Measurements from ENCODE around the gene SNX32. TPM values are rescaled to one million over a fixed set of nuclear protein-coding genes. Genes with fewer than 3 reads are reported as not detected.

Gene SNX32
- total and polyA plus RNA-seq, 9 of the 15 experiments (the other 6 are each of a cell fraction or from before 2014, with no cell fraction given): 0.03 TPM; not detected in 7

DNA sequence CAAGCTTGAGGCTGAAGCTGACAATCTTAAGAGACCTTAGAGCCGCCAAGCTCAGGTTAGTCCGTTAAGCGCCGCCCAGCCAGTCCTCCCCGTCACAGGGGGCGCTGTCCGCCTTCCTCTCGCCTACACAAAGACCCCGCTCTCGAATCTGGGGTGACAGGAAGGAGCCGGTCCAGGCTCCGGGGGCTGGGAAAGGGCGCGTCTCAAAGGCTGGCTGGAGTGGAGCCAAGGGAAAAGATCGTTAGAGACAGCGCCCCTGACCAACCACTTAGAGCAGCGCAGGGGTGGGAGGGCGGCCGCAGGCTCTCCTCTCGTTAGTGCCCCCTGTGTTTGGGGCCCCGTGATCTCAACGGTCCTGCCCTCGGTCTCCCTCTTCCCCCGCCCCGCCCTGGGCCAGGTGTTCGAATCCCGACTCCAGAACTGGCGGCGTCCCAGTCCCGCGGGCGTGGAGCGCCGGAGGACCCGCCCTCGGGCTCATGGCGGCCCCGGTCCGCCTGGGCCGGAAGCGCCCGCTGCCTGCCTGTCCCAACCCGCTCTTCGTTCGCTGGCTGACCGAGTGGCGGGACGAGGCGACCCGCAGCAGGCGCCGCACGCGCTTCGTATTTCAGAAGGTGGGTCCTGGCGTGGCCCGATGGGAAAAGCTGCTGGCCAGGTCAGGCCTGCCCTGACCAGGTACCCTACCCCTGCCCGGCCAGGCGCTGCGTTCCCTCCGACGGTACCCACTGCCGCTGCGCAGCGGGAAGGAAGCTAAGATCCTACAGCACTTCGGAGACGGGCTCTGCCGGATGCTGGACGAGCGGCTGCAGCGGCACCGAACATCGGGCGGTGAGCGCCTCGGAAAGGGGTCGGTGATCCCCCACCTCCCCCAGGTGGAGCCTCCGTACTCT lies 26.8 kb downstream of the SNX32 start, which contains the start of gene MUS81 (continued):
- TF ChIP-seq, protein P1, sequence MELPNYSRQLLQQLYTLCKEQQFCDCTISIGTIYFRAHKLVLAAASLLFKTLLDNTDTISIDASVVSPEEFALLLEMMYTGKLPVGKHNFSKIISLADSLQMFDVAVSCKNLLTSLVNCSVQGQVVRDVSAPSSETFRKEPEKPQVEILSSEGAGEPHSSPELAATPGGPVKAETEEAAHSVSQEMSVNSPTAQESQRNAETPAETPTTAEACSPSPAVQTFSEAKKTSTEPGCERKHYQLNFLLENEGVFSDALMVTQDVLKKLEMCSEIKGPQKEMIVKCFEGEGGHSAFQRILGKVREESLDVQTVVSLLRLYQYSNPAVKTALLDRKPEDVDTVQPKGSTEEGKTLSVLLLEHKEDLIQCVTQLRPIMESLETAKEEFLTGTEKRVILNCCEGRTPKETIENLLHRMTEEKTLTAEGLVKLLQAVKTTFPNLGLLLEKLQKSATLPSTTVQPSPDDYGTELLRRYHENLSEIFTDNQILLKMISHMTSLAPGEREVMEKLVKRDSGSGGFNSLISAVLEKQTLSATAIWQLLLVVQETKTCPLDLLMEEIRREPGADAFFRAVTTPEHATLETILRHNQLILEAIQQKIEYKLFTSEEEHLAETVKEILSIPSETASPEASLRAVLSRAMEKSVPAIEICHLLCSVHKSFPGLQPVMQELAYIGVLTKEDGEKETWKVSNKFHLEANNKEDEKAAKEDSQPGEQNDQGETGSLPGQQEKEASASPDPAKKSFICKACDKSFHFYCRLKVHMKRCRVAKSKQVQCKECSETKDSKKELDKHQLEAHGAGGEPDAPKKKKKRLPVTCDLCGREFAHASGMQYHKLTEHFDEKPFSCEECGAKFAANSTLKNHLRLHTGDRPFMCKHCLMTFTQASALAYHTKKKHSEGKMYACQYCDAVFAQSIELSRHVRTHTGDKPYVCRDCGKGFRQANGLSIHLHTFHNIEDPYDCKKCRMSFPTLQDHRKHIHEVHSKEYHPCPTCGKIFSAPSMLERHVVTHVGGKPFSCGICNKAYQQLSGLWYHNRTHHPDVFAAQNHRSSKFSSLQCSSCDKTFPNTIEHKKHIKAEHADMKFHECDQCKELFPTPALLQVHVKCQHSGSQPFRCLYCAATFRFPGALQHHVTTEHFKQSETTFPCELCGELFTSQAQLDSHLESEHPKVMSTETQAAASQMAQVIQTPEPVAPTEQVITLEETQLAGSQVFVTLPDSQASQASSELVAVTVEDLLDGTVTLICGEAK (IDR thresholded peaks at IDR 0.05): peak; percentile 78
- TF ChIP-seq, protein P1 (CRISPR knock-in tag; IDR thresholded peaks at IDR 0.05): no peak
- TF ChIP-seq, protein P2, sequence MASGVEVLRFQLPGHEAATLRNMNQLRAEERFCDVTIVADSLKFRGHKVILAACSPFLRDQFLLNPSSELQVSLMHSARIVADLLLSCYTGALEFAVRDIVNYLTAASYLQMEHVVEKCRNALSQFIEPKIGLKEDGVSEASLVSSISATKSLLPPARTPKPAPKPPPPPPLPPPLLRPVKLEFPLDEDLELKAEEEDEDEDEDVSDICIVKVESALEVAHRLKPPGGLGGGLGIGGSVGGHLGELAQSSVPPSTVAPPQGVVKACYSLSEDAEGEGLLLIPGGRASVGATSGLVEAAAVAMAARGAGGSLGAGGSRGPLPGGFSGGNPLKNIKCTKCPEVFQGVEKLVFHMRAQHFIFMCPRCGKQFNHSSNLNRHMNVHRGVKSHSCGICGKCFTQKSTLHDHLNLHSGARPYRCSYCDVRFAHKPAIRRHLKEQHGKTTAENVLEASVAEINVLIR (CRISPR knock-in tag; IDR thresholded peaks at IDR 0.05): no peak
- TF ChIP-seq HDAC1 (IDR thresholded peaks at IDR 0.05) (peak in 1 of 2 experiments; percentile 39; a peak in 1 of 4 replicates), FOXM1 (IDR thresholded peaks at IDR 0.05; ENCODE audit: low read depth) (peak; percentile 56), FOXM1 (CRISPR knock-in tag; IDR thresholded peaks at IDR 0.05; ENCODE audit: low read depth) (peak; percentile 46; the same call in 1 of the 2 replicates), ELF2 (CRISPR knock-in tag; IDR thresholded peaks at IDR 0.05) (peak; percentile 77; the same call in 1 of the 2 replicates), ZNF695 (CRISPR knock-in tag; IDR thresholded peaks at IDR 0.05) (no peak), JUND (IDR thresholded peaks at IDR 0.05; ENCODE audit: borderline replicate concordance, low read depth, low read length) (peak; percentile 56; the same call in 1 of the 2 replicates), JUND (tag; IDR thresholded peaks at IDR 0.05; ENCODE audit: borderline replicate concordance, low read depth, low read length) (no peak), MTA2 (IDR thresholded peaks at IDR 0.05; ENCODE audit: low read depth) (no peak), ZBTB1 (CRISPR knock-in tag; IDR thresholded peaks at IDR 0.05; ENCODE audit: borderline replicate concordance, low read depth) (peak; percentile 45; the same call in 1 of the 2 replicates), CBX1 (IDR thresholded peaks at IDR 0.05; ENCODE audit: low read depth) (peak; percentile 64; the same call in 1 of the 2 replicates), ZNF431 (CRISPR knock-in tag; IDR thresholded peaks at IDR 0.05) (no peak; the same call in 1 of the 2 replicates), SLC30A9 (CRISPR knock-in tag; IDR thresholded peaks at IDR 0.05) (no peak), ZNF589 (CRISPR knock-in tag; IDR thresholded peaks at IDR 0.05; ENCODE audit: low read depth) (no peak)
- TF ChIP-seq, protein P3, sequence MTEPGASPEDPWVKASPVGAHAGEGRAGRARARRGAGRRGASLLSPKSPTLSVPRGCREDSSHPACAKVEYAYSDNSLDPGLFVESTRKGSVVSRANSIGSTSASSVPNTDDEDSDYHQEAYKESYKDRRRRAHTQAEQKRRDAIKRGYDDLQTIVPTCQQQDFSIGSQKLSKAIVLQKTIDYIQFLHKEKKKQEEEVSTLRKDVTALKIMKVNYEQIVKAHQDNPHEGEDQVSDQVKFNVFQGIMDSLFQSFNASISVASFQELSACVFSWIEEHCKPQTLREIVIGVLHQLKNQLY (CRISPR knock-in tag; conservative IDR thresholded peaks at IDR 0.05): peak in 1 of 2 experiments; percentile 80; a peak in 1 of 4 replicates
